ENCODE measurements around the gene AKAP13.

Gene AKAP13

GRCh38 chr15:85606738-85607137 lies 226.3 kb downstream of the AKAP13 start:
- DNase-seq = no peak

- no peak for DNase-seq
Observed at GRCh38 chr15:85607141-85607806, 226.9 kb downstream of the AKAP13 start.

GRCh38 chr15:85607842-85608241 lies 227.4 kb downstream of the AKAP13 start:
- no peak for DNase-seq

GRCh38 chr15:85609492-85609891 lies 229.1 kb downstream of the AKAP13 start:
- DNase-seq = no peak

DNA sequence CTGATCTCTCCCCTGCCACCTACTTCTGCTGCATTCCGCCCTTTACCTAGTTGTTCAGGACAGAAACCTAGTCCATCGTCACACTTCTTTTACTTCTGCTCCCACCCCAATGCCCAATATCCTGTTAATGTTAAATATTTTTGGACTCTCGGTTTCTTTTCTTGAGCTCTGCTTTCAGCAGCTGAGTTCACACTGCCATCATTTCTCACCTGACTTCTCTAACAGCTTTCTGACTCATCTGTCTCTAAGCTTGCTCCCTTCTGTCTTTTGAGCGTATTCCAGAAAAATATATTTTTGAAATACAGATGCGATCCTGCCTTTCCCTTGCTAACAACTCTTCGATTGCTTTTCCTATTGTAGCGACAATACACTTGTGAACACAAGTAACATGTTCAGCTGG lies 231.0 kb downstream of the AKAP13 start:
- DNase-seq = no peak

DNA sequence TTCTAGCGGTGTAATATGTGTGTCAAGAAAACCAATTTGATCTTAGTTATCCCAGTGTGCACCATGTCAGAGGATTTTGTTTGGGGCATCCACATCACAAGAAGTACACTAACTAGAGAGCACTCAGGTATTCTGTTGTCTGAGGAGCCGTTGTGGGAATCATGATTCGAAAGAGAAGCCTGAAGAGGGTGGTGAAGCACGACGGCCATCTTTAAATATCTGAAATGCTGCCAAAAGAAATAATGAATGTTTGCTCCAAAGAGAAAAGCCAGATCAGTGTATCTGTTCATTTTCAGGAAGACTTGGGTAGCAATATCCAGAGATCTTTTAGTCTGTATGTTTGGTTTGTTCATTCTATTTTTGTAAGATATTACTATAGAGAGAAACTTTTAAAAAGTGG lies 233.7 kb downstream of the AKAP13 start:
- DNase-seq = no peak

DNA sequence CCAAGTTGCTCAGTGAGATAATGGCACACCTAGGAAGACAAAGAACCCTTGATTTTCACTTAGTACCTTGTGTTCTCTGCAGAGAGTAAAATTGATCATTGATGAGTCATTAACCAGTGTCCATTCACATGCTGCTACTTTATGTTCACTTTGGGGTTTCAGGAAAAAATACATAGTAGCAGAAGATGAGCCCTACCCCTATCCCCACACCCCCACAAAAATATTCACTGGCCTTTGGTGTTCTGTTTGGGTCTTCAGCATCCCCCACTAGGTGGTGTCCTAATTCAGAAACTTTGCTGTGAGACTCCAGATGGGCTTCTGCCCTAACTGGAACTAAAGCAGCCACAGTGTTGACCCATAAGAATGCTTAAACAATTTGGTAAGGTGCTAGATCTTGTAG lies 235.5 kb downstream of the AKAP13 start:
- peak; percentile 30 to 35 for DNase-seq

GRCh38 chr15:85616549-85617110 lies 236.2 kb downstream of the AKAP13 start:
- DNase-seq = no peak

GRCh38 chr15:85618228-85618505 lies 237.8 kb downstream of the AKAP13 start:
- DNase-seq = no peak

GRCh38 chr15:85618956-85619491 lies 238.6 kb downstream of the AKAP13 start:
- DNase-seq = no peak

DNA sequence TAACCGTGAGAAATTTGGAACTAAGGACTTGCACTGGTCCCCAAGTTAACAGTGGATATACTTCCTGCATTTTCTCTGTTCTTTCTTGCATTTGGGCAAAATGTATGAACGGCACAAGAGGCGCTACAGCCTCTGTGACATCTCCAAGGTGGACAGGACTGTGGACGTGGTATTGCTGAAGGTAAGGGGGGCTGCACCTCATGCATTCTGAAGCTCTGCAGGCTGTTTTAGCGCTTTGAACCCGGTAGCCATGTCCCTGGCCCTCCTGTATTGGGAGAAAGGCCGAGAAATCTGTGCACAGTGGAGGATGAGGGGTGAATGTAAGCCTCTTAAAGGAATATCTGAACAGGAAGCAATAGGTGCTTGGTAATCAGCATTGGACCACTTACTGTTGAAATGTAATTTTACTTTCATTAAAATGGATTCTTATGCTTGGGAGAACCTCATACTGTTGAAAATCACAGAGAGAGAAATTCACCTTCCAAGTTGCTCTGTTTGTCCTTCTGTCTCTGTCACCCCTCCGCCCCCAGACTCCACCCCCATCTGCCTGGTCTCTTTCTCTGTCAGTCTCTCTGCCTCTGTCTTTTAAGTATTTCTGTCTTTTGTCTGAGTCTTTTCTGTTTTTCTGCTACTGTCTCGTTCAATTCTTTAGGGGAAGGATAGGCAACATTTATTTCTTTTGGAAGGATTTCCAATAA lies 239.7 kb downstream of the AKAP13 start:
- no peak for DNase-seq

GRCh38 chr15:85620690-85621049 lies 240.3 kb downstream of the AKAP13 start:
- DNase-seq = no peak

GRCh38 chr15:85621094-85621493 lies 240.7 kb downstream of the AKAP13 start:
- no peak for DNase-seq

GRCh38 chr15:85622221-85622831 lies 241.9 kb downstream of the AKAP13 start:
- DNase-seq = no peak

- DNase-seq = no peak
Observed at GRCh38 chr15:85623315-85624049, 243.1 kb downstream of the AKAP13 start.

DNA sequence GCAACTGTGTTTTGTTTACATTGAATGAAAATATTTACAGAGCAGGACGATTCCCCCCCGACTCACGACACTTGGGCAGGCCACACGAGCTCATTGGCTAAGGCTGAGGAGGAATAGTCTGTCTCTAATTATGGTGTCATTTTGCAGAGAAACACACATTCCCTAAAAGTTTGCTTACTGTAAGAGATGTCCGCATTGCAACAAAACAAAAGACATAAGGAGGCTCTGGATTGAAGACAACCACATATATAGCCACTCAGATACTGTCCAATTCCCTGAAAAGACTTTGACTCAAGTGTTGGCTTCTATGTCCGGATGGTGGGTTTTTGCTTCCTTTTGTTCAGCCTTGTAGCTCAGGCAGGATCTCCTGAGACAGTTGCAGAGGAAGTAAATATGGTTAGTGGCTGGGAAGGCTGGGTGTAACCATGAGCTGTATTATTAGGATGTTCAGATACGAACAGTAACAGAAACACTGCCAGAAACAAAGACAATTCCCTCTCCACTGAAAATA lies 243.9 kb downstream of the AKAP13 start:
- no peak for DNase-seq

DNA sequence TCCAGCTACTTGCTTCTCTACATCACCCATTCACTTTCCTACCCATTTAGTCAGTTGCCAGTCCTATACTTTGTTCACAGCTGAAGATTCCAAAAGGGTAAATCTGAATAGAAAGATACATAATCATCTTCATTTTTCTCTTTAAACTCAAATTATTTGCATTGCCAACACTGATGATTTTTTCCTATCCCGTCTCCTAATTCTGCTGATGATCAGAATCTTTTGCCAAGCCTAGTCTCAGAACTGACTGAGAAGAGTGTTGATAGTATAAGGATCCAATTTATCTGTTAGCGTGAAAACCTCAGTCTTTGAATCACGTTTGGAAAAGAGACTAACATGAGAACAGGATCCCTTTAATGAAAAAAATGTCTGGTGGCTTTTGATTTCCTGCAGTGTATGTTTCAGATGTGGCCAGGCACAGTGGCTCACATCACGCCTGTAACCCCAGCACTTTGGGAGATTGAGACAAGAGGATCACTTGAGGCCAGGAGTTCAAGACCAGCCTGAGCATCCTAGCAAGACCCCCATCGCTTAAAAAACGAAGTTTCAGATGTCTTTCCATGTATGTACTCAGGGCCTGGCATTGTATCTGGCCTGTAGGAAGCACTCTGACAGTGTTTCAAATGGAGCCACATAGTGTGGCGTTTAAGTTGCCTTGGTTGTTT lies 244.9 kb downstream of the AKAP13 start:
- no peak for DNase-seq

GRCh38 chr15:85625856-85626255 lies 245.5 kb downstream of the AKAP13 start:
- no peak for DNase-seq

GRCh38 chr15:85627213-85627935 lies 247.0 kb downstream of the AKAP13 start:
- DNase-seq = no peak

GRCh38 chr15:85630311-85630710 lies 249.9 kb downstream of the AKAP13 start:
- DNase-seq = no peak

DNA sequence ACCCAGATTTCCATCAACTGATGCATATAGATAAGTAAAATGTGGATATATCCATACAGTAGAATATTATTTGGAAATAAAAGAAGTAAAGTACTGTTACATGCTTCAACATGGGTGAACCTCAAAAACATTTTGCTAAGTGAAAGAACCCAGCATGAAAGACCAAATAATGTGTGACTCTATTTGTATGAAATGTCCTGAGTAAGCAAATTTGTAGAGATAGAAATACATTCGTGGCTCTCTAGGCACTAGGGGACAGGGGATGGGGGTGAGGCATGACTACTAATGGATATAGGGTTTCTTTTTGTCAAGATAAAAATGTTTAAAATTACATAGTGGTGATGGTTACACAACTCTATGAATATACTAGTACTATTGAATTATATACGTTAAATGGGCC lies 250.6 kb downstream of the AKAP13 start:
- no peak for DNase-seq

DNA sequence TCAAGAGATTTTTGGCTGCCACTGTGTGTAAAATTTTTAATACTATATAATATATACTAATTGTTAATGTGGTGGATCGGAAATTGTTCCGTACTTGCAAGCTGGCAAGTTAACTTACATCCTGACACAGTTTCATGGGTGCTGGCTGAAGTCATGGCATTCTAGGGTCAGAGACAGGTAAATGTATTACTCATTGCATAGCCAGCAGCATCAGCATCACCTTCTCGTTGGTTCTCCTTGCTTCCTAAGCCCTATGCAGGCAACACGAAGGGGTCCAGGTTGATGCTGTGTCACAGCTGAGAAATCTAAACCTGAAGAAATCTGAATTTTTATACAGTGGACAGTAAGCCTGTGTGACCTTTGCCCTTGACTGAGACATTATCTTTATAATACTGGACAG lies 251.6 kb downstream of the AKAP13 start:
- DNase-seq = no peak

Measured in NCI-H526 (cell line).